Fibroblast of skin of right quadriceps (primary cell): ENCODE results near the gene ABCB9.
A peak's percentile ranks its signal among the peaks of the same experiment; 100 is the strongest.
"Not testable (repeated sequence)": the region's sequence is repeated elsewhere in the genome, so short reads cannot be mapped to it uniquely, and the experiment has no call there.

Source experiments
- DNase-seq: peaks from one replicate; pipeline ENCODE4 v3.0.0-alpha.2; 2013

The ABCB9 gene

GRCh38 chr12:122929148-122929538 is 37.1 kb downstream of the ABCB9 start:
- no peak for DNase-seq

- no peak for DNase-seq
Observed at GRCh38 chr12:122928404-122929147, 37.7 kb downstream of the ABCB9 start.

GRCh38 chr12:122927756-122928403 is 38.4 kb downstream of the ABCB9 start:
- DNase-seq, result no peak

- no peak for DNase-seq
Observed at GRCh38 chr12:122921917-122922316, 44.3 kb downstream of the ABCB9 start.

GRCh38 chr12:122920687-122921086 is 45.6 kb downstream of the ABCB9 start:
- DNase-seq, result no peak

- DNase-seq, result peak; percentile 17
Observed at GRCh38 chr12:122918827-122919226, 47.4 kb downstream of the ABCB9 start.

GRCh38 chr12:122917507-122918121 is 48.6 kb downstream of the ABCB9 start:
- peak; percentile 48 for DNase-seq

GRCh38 chr12:122909442-122910288 is 56.6 kb downstream of the ABCB9 start:
- DNase-seq, result no peak

GRCh38 chr12:122908915-122909314 is 57.3 kb downstream of the ABCB9 start:
- no peak for DNase-seq

- not testable (repeated sequence) for DNase-seq
Observed at GRCh38 chr12:122905258-122905657, 61.0 kb downstream of the ABCB9 start.

GRCh38 chr12:122903693-122904034 is 62.6 kb downstream of the ABCB9 start:
- no peak for DNase-seq

- DNase-seq, result no peak
Observed at GRCh38 chr12:122902854-122903692, 63.2 kb downstream of the ABCB9 start.

- DNase-seq, result no peak
Observed at GRCh38 chr12:122899887-122900286, 66.4 kb downstream of the ABCB9 start.

- no peak for DNase-seq
Observed at GRCh38 chr12:122896662-122897061, 69.6 kb downstream of the ABCB9 start.

- DNase-seq, result peak; percentile 91
Observed at GRCh38 chr12:122895704-122896636, 70.3 kb downstream of the ABCB9 start, which contains the start of gene VPS37B. Gene VPS37B (minus strand): TSS chr12:122896124. CDS start chr12:122896062, 62 bp downstream.

- no peak for DNase-seq
Observed at GRCh38 chr12:122895320-122895703, 71.0 kb downstream of the ABCB9 start.

GRCh38 chr12:122894193-122895121 is 71.8 kb downstream of the ABCB9 start:
- no peak for DNase-seq

GRCh38 chr12:122893208-122894153 is 72.8 kb downstream of the ABCB9 start:
- DNase-seq, result no peak

- DNase-seq, result not testable (repeated sequence)
Observed at GRCh38 chr12:122892724-122893123, 73.5 kb downstream of the ABCB9 start.
